DMS114 treated with DMSO at 0.1 percent for 48 hours (cell line): ENCODE results near the gene KLHL26.

ENCODE experiments used
- DNase-seq: peaks from one replicate; lab custom pipeline; 2025; ENCODE audit not compliant: unreplicated experiment; lab: John Stamatoyannopoulos, UW

The KLHL26 gene

DNA sequence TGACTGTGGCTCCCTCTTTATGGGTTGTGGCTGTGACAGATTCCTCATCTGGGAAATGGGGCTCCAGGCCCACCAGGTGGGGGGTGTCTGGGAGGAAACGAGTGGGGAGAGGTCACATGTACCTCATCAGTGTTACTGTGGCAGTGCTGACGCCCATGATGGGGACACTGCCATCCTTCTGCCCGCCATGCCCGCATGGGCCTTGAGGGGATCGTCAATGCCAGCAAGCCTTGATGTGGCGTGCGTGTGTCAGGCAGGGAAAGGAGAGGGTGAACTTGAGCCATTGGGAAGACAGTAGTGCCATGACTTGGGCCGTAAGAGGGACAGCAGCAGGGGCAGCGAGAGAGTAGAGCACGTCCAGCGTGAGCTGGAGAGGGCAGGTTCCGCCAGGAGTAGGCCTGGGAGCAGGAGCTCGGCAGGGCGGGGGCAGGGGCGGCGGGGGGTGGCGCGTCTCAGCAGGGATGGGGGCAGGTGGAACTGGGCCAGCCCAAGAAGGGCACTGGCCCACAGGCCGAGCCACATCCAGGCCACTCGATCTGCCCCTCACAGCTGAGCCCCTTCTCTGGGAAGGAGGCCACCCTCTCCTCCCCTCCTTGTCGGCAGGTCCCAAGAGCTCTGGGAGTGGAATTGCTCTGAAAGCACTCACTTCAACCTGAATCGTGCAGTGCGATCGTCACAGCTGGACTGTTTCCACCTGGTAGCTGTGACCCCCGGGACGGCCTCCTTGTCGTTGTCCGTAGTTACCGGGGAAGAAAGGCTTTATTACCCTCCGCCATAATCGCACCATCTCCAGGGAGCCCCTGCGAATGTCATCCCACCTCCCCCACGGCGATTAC, 9.9 kb downstream of the KLHL26 start:
- no peak for DNase-seq

DNA sequence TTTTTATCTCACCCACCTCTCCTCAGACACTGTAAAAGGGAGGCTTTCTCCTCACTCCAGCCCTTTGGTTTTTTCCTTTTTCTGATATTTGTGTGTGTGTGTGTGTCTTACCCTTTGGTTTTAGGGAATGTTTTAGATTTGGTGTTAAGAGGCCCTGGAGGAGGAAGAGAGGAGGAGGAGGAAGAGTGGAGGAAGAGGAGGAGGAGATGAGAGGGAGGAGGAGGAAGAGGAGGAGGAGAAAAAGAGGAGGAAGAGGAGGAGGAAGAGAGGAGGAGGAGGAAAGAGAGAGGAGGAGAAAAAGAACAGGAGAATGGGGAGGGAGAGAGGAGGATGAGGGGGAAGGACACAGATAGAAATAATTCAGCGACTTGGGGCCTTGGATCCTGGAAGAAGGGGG, 10.5 kb downstream of the KLHL26 start:
- DNase-seq: no peak

DNA sequence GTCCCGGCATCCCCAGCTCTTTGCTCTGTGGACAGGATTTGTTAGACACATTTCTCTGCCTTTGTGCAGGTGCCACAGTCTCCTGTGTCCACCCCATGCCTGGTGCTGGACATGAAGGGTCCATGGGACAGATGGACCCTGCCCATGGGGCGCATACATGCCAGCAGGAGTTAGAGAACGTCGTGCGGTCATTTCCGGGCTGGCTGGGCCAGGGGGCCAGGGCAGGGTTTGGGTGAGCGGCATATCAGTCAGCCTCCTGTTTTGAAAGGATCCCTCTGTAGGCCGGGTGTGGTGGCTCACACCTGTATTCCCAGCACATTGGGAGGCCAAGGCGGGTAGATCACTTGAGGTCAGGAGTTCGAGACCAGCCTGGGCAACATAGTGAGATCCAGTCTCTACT, 11.0 kb downstream of the KLHL26 start:
- no peak for DNase-seq

DNA sequence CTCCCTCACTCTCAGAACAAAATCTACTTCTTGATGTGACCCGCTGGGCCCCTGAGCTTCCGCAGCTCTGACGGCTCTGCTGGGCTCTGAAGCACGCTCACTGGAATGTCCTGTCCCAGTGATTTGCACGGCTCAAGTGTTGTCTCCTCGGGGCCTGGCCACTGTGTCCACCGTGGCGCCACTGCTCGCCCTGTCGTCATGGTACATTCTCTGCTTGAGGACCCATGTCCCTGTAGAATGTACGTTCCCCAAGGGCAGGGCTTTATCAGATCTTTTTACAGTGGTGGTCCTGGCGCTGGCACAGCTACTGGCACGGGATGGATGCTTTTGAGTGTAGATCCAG, 12.1 kb downstream of the KLHL26 start:
- DNase-seq: no peak

DNA sequence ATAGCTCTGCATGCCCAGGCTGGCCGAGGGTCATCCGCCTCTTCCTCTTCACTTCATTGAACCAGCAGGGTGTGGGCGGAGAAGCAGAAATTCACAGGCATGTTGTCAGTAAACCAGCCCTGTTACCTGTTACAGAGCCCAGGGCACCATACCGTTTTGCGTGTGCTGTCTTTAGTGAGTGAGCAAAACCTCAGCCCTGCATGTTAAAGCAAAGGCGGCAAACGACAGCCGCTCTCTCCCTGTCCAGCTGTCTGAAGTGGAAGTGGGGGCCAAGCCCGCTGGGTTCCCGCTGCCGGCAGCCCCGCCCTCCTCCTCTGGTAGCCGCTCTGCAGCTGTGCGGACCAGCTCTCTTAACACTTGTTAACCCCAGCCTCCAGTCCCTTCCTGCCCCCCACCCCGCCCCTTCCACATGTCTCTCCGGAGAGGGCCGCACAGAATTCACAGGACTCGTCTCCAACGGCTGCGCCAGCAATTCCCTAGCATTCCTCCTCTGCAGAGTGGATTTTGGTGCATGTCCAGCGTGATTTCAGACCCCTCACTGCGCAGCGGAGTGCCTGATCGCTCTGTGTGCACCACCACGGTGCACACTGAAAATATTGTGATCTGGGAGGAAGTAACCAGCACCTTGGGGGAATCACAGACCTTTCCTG, 12.7 kb downstream of the KLHL26 start:
- DNase-seq: no peak

DNA sequence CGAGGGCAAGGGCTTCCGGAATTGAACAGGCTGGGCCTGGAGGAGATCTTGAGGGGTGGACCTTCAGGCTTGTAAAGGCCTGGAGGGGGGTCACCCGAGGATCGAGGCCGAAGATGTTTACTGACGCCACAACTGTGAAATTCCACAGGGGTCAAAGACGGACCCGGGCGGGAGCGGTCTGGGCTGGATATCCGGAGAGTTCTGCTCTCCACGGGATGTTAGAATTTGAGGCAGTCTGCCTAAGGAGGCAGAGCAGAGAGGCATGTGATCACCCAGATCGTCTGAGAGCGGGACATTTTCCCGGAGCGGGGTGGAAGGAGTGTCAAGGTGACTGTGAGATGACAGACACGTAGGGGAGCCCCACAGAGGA, 13.2 kb downstream of the KLHL26 start:
- DNase-seq: no peak

DNA sequence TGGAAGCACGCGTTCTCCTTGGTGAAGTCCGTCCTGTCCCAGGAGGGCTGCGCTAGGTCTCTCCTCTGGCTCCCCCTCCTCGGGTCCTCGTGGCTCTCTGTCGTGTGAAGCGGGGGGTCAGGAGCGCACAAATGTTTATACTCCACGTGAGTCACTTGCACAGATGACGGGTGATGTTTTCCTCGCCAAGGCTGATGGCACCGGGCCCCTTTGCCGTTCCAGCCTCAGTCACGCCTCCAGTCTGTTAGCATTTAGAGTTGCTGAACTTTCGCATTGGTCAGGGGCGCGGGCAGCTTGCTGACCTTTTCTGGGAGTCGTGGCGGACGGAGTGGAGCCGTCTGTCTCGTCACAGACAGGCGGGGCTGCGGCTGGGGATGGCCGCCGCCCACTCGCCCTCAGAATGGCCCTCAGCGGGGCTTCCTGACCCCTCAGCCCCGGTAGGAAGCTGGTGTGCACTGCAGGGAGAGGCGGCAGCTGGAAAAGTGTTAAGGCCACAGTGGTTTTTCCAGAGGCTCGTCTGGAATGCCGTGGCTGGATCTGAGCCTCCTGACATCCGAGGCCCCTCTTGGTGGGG, 13.7 kb downstream of the KLHL26 start:
- DNase-seq: no peak

DNA sequence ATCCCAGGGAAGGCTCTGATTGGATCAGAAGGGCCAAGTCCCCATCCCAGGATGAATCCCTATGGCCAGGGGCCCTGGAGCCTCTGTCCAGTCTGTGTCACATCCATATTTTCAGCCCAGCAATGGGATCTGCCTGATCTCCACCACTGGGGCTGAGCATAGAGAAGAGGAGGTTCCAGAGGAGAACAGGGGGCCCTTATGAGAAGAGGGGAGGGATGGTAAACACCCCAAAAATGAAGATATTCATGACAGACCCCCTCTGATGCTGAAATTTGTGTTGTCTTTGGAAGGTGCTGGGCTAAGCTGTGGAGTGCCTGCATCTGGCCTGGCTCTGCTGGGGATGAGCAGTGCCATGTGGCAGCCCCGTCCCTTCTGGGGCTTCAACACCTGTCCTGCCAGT, 14.5 kb downstream of the KLHL26 start:
- DNase-seq: no peak

DNA sequence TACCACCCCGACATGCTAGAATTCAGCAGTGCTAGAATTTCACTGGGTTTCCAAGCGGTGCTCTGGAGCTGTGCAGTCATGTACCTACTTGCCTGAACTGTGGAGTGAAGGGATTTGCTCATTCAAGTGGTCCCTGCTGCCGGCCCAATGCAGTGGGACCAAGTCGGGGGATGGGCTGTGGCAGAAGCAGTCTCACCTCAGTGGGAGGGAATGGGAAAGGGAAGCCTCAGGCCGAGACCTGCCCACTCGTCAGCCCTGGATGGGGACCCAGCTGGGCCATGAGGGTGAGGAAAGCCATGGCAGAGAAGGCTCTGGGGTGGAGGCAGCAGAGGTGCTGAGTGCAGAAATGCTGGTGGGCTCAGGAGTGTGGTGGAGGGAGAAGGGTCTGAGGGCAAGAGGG, 14.9 kb downstream of the KLHL26 start:
- no peak for DNase-seq

DNA sequence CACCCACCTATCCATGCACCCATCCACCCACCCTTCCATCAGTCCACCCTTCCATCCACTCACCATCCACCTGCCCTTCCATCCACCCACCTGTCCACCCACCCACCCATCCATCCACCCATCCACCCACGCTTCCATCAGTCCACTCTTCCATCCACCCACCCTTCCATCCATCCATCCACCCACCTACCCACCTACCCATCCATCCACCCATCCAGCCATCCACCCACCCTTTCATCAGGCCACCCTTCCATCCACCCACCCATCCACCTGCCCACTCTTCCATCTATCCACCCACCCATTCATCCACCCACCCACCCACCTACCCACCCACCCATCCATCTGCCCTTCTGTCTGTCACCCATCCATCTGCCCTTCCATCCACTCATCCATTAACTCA, 17.0 kb downstream of the KLHL26 start:
- no peak for DNase-seq

DNA sequence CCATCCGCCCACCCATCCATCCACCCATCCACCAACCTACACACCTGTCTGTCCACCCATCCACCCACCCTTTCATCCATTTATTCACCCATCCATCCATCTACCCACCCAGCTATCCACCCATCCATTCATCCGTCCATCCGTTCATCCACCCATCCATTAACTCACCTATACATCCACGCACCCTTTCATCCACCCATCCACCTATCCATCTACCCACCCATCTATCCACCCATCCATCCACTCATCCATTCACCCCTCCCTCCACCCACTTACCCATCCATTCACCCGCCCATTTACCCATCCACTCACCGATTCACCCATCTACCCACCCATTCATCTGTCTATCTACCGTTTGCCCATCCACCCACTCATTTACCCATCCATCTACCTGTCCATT, 17.6 kb downstream of the KLHL26 start:
- no peak for DNase-seq

DNA sequence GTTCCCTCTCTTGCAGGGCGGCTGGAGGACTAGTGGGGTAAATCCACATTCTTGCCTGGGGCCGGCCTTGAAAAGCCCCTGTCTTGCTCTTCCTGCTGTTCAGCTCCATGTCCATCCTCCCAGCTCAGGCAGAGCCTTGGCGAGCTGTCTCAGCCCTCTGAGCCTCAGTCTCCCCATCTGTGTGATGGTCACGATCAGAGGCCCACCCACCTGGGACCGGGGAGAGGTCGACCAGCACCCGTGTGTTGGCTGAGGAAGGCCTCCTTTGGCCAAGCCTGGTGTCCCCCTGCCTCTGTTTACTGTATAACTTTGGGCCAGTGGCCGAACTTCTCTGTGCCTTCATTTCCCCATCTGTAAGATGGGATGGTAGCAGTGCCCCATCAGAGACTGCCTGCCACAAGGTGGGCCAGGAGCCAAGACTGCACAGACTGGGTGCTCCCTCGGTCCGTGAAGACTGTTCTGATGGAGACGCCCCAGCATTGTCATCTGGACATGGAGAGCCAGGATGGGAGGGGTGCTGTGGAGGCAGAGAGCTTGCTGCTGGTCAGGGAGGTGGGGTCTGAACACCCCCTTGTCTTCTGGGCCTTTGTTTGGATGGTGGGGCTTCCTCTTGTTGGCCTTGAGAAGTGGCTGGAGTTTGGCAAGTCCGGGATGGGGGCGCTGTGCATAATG, 18.5 kb downstream of the KLHL26 start:
- no peak for DNase-seq

DNA sequence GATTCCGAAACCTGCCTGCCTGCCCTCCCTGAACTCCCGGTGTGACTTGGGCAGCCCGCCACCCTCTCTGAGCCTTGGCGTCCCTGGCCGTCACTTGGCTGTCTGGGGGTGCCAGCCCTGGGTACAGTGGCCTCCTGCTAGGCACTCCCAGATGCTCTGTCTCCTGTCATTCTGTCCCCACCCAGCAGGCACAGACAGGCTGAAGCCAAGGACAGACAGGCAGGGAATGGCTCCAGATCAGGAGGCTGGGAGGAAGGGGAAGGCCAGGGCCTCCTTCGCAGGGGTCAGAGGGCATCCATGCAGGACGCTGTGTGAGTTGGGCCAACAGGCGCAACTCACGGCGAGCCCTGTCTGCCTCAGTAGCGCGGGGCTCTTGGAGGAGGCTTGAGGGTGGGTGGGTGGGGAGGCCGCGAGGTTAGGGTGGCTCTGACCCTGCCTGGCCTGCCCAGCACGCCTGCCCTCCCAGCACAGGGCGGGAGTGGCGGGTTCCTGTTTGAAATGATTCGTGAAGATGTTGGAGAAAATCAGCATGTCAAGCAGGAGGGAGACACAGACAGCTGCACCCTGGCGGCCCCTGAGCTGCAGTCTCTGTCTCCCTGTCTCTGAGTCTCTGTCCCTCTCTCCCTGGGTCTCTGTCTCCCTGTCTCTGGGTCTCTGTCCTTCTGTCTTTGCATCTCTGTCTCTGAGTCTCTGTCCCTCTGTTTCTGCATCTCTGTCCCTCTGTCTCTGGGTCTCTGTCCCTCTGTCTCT, 19.7 kb downstream of the KLHL26 start:
- no peak for DNase-seq

DNA sequence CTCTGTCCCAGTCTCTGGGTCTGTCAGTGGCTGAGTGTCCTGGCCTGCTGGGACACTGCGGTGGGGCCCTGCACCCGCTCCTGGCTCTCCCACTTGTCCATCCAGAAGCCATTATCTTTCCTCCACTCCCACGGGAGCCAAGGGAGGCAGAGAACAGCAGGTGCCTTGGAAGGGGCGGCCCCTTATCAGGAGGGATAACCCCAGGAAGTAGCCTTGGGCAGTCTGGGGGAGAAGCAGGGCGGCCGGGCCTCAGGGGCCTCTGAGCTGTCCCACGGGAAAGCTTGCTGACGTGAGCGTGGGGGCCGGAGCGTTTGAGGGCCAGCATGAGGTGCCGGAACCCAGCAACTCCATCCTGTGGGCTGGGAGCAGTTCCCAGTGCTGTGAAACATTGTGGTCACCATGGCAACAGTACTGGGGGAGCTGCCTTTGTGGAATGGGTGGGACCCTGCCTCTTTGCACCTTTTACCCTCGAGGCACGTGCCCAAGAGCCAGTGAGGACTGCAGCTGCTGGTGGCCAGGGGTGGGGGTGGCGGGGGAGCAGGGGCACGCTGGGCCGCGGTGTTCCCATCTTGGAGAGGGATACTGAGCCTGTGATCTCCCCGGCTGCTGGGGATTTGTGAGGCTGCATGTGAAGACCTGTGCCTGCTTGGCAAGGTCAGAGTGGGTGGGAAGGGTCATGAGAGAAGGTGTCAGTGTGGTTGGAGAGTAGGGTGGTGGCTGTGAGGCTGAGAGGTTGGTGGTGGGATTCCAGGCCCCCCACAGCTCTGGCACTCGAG, 20.9 kb downstream of the KLHL26 start:
- DNase-seq: no peak

DNA sequence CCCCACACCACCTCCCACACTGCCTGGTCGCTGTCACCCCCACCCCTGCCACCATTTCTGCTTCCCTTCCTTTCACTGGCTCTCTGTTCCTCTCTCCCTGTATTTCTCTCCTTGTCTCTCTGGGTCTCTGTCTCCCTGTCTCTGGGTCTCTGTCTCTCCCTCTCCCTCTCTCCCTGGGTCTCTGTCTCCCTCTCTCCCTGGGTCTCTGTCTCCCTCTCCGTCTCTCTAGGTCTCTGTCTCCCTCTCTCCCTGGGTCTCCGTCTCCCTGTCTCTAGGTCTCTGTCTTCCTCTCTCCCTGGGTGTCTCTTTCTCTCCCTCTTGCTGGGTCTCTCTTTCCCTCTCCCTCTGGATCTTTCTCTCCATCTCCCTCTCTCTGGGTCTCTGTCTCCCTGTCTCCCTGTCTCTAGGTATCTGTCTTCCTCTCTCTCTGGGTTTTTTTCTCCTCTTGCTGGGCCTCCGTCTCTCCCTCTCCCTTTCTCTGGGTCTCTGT, 21.6 kb downstream of the KLHL26 start:
- no peak for DNase-seq

DNA sequence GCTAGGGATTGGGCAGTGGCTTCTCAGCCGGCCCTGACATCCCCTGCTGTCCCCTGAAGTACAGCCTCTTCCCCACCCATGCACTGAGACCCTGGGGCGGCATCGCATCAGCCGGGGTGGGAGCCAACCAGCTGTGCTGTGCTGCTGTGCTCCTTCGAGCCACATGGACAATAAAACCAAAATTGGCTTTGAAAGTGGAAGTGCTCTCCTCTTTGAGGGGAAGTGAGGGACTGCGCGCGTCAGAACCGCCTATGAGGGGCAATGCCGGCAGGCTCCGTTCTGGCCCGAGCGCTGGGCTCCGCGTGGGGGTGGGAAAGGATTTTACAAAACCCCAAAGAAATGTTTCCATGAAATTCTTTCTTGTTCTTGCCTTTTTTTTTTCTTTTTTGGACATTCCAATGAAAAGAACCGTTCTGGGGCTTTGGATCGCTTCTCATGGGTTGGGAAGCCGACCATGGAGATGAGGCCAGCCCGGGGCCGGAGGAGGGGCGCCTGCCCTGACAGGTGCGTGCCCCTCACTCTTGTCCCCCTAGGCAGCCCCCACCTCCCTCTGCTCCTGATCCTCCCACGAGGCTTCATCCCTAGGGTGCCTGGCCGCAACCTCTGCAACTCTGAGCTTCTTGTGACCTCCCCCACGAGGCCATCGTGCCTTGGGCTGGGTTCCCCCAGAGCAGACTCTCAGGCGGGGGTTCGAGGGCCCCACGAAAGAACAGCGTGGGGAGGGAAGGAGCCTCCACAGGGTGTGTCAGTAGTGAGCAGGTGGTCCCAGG, 22.6 kb downstream of the KLHL26 start:
- DNase-seq: no peak

DNA sequence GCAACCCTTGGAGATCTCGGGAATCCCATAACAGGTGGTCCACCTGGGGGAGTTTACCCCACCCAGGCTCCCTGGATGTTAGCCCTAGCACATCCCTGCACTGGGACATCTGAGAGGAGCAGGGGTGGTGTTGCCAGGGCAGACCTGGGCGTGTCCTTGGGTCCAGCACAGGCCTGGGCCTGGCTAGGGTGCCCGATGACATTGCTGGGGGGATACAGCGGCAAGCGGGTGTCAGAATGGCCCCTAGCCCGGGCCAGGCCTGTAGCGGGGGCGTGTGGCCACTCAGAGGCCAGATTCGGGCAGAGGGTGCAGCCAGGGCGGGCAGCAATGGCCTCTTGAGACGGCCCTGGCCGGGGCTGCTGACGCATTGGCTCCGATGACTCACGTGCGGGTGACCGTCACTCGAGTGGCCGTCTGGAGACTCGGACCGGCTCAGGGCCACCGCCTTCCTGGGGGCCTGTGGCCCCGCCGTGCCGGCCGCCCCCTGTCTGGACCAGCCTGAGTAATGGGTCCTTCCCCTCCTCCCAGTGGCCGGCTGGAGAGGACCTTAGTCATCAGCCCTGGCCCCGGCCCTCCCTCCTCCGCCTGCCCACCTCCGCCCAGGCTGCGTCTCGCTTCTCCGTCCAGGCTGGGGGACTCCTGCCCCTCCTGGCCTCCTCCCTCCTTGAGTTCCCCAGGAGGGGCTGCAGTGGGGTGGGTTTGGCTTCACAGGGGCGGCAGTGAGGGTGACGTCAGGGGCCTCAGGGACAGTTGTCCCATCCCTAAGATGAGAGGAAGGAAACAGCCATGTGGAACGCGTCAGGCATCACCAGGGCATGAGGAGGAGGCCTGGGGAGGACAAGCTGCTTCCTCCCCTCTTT, 23.5 kb downstream of the KLHL26 start:
- no peak for DNase-seq

DNA sequence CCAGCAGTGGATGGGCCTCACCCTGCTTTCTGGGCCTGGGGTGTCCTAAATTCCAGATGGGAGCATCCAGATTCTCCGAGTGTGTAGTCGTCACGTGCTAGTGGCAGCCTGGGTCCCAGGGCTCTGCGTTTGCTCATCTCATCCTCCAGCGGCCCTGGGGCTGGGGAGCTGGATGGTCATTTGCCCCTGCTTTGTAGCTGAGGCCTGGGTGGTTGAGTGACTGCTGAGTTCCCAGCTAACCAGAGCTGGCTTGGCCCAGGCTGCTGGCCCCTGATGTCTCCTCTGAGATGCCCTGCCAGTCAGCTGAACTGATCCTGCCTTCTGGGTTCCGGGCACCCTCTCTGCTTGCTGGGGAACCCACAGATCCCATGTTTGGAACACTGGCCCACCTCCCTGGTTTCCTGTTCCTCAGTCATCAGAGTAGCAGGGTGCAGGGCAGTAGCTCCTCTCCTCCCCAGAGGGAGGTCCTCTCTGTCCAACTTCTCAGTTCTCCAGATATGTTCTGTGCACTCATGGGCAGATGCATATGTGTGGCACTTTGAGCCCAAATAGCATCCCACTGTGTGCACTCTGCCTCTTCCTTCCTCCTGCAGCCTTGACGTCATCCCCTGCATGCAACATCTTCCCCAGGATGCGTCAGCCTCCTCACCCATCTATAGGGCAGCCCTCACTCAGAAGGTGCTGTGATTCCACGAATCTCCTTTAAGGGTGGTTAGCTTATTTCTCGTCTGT, 24.3 kb downstream of the KLHL26 start:
- no peak for DNase-seq
